BJ (cell line): ENCODE results near the gene SMYD3. TPM values are rescaled to one million over a fixed set of nuclear protein-coding genes. Genes with fewer than 3 reads are reported as not detected.

Source experiments
- CTCF ChIA-PET: fragments of 350-600 bp; formaldehyde crosslinking; extraction: SDS; loops from one replicate; lab custom pipeline; 2021; ENCODE audit warnings: antibody characterized with exemption, inconsistent platforms; lab: Yijun Ruan, JAX
- POLR2A ChIA-PET: fragments of 300-600 bp; sonication (Branson Sonifier 250); formaldehyde crosslinking; extraction: SDS; loops from one replicate; lab custom pipeline; 2021; ENCODE audit warnings: antibody characterized with exemption; lab: Charles Lee
- DNase-seq: peaks from one replicate; pipeline ENCODE4 v3.0.0-alpha.2; 2011; ENCODE audit warnings: low read depth
- H3K27me3 ChIP-seq: 2 replicates; pipeline ENCODE4 v1.6.0; 2011; ENCODE audit warnings: low read length; ENCODE audit not compliant: control insufficient read depth, insufficient read depth
- H3K36me3 ChIP-seq: 2 replicates; pipeline ENCODE4 v1.5.1; 2011; ENCODE audit warnings: low read length; ENCODE audit not compliant: control insufficient read depth, insufficient read depth
- H3K4me3 ChIP-seq: 2 replicates; pipeline ENCODE4 v1.5.1; 2011; ENCODE audit warnings: low read depth, mild to moderate bottlenecking, control low read depth, low read length
- polyA plus RNA-seq: library from polyadenylated mRNA; depleted of rRNA; stranded (reverse); fragments of >200 nt; gene quantifications from 2 replicates; pipeline ENCODE4 v1.2.3, GENCODE V29; 2011
- TF ChIP-seq, protein P1 (sequence below): IDR thresholded peaks from 2 replicates; pipeline ENCODE4 v1.5.1; 2011; ENCODE audit warnings: low read depth, mild to moderate bottlenecking, control low read depth, inconsistent platforms, low read length, moderate library complexity; ENCODE audit not compliant: insufficient read depth

Gene SMYD3
- polyA plus RNA-seq, 1 experiment = 26.1 TPM

DNA sequence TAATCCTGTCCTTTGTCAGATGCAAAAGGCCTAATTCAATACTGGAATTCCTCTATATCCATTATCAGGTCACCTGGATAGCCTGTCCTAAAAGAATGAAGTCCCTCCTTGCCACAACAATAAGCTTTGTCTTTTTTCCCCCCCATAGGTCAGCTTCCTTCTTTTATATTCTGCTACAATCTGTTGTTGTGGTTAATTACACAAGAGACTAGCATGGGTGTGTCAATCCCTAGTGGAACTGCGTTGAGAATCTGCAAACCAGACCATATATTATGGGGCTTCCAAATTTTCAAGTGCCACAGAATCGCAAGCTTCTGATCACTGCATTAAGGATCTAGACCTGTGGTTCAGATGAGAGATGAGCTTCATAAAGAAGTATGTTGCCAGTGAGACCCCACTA is 349.6 kb downstream of the SMYD3 start:
- DNase-seq = no peak
- POLR2A ChIA-PET = no interaction called here
- TF ChIP-seq, protein P1, sequence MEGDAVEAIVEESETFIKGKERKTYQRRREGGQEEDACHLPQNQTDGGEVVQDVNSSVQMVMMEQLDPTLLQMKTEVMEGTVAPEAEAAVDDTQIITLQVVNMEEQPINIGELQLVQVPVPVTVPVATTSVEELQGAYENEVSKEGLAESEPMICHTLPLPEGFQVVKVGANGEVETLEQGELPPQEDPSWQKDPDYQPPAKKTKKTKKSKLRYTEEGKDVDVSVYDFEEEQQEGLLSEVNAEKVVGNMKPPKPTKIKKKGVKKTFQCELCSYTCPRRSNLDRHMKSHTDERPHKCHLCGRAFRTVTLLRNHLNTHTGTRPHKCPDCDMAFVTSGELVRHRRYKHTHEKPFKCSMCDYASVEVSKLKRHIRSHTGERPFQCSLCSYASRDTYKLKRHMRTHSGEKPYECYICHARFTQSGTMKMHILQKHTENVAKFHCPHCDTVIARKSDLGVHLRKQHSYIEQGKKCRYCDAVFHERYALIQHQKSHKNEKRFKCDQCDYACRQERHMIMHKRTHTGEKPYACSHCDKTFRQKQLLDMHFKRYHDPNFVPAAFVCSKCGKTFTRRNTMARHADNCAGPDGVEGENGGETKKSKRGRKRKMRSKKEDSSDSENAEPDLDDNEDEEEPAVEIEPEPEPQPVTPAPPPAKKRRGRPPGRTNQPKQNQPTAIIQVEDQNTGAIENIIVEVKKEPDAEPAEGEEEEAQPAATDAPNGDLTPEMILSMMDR = no peak
- H3K27me3 ChIP-seq = no peaks in the 10 kb centered on the region
- H3K4me3 ChIP-seq = no peak overlapping the region
- H3K36me3 ChIP-seq = no peaks in the 10 kb centered on the region
- CTCF ChIA-PET = interaction anchor here (1.1 to 1.3 kb wide), 2 partner anchors 12 to 19 kb away, joined by 3 read pairs; no protein-coding TSS in a partner anchor

- H3K36me3 ChIP-seq = no peaks in the 10 kb centered on the region
- DNase-seq = no peak
- ChIA-PET CTCF (interaction anchor here (1.0 to 1.3 kb wide), 3 partner anchors 13 to 41 kb away, joined by 3 to 4 read pairs (median 3); no protein-coding TSS in a partner anchor), POLR2A (no interaction called here)
- no peaks in the 10 kb centered on the region for H3K27me3 ChIP-seq
- TF ChIP-seq, protein P1 = no peak
- no peak overlapping the region for H3K4me3 ChIP-seq
Observed at GRCh38 chr1:246156847-246157246, 350.2 kb downstream of the SMYD3 start.

DNA sequence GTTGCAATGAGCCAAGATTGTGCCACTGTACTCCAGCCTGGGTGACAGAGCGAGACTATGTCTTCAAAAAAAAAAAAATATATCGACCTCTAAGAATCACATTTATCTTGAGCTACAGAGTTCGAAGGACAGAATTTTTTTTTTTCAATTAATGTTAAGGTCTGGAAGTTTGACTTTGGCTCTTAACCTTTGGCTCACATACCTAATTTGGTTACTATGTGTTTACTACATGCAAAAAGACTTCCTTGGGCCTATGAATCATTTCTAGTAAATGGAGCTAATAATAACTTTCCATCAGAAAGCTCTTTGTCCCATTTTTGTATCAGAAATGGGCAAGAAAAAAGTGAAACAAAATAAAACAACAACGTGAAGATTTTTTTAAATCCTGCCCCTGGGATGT is 351.2 kb downstream of the SMYD3 start:
- Histone ChIP-seq H3K27me3 (no peaks in the 10 kb centered on the region), H3K4me3 (no peak overlapping the region), H3K36me3 (no peaks in the 10 kb centered on the region)
- ChIA-PET POLR2A (interaction anchor here (0.6 to 0.7 kb wide), 2 partner anchors 39 to 327 kb away, joined by 4 read pairs; no protein-coding TSS in a partner anchor), CTCF (interaction anchor here (1.0 kb wide), 1 partner anchor 40 kb away, joined by 4 read pairs; no protein-coding TSS in a partner anchor)
- peak; percentile 26 for DNase-seq
- TF ChIP-seq, protein P1 = no peak

DNA sequence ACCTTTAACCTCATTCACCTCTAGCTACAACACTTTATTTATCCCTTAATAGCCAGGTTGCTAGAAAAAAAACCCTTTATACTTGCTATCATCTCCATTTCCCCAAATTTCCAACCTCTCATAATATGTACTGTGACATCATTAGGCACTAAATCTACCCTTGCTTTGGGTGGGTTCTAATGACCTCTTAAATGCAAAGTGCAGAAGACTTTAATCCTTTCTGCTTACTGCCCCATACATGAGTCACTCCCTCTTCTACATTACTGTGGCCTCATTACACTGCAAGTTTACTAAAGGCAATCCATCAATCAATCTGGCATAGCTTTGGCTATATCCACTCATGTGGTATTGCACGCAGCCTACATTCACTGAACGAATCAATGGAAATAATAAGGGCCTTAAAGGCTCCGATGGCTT is 353.3 kb downstream of the SMYD3 start:
- Histone ChIP-seq H3K36me3 (no peaks in the 10 kb centered on the region), H3K27me3 (no peaks in the 10 kb centered on the region), H3K4me3 (no peak overlapping the region)
- POLR2A ChIA-PET = no interaction called here
- TF ChIP-seq, protein P1 = no peak
- no peak for DNase-seq
- CTCF ChIA-PET = interaction anchor here (0.6 to 1.8 kb wide), 2 partner anchors 10 to 258 kb away, joined by 3 to 4 read pairs; no protein-coding TSS in a partner anchor

- TF ChIP-seq, protein P1 = no peak
- ChIA-PET CTCF (no interaction called here), POLR2A (no interaction called here)
- DNase-seq = no peak
- no peaks in the 10 kb centered on the region for H3K27me3 ChIP-seq
- H3K36me3 ChIP-seq = no peaks in the 10 kb centered on the region
- H3K4me3 ChIP-seq = no peak overlapping the region
Observed at GRCh38 chr1:246152986-246153431, 354.1 kb downstream of the SMYD3 start.
